ENCODE data around the gene RAB4A. TPM values are rescaled to one million over a fixed set of nuclear protein-coding genes. Genes with fewer than 3 reads are reported as not detected.
"Not testable (repeated sequence)": the region's sequence is repeated elsewhere in the genome, so short reads cannot be mapped to it uniquely, and the experiment has no call there.

The RAB4A gene
- polyA plus RNA-seq, 1 experiment: 24.8 TPM

DNA sequence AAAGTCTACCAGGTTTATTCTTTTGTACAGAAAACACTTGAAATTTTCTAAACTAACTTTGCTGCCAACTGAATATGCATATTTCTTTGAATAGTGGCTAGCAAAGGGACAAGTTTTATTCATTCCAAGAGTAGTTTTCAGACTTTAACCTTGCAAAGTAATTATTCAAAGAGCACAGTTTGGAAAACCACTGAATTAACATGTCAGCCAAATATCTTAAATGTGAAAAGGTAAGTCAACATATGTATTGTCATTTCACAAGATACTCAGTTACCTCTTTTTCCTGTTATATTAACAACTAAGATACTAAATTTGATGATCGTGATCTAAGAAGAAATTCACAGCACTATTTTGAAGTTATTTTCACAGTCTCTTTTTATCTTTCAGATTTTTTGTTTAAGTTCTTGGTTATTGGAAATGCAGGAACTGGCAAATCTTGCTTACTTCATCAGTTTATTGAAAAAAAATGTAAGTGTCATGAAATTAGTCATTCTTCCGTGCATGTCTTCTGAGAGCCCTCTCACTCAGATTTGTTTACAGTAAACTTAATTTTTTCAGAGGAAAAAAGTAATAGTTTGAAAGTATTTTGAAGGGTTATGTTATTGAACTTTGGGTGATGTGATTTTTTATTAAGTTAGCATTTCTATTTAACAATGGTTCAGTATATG lies 15.3 kb downstream of the RAB4A start:
- Histone ChIP-seq H3K27me3 (ENCODE audit: control insufficient read depth, insufficient read depth, low read length) (no peaks in the 10 kb centered on the region), H3K36me3 (ENCODE audit: control insufficient read depth, insufficient read depth, low read length) (no peaks in the 10 kb centered on the region), H3K4me3 (ENCODE audit: low read depth, low read length) (no peak overlapping the region)
- TF ChIP-seq CTCF (IDR thresholded peaks at IDR 0.05; ENCODE audit: insufficient read depth, low read depth, low read length): no peak
- ChIA-PET POLR2A (no interaction called here), CTCF (interaction anchor here (0.9 to 1.3 kb wide), 2 partner anchors 10 to 195 kb away, joined by 3 to 5 read pairs; no protein-coding TSS in a partner anchor)
- DNase-seq (ENCODE audit: low read depth): no peak

GRCh38 chr1:229287267-229287666 lies 16.4 kb downstream of the RAB4A start:
- H3K4me3 ChIP-seq (ENCODE audit: low read depth, low read length): no peak overlapping the region
- no peaks in the 10 kb centered on the region for H3K27me3 ChIP-seq (ENCODE audit: control insufficient read depth, insufficient read depth, low read length)
- CTCF ChIA-PET: no interaction called here
- DNase-seq (ENCODE audit: low read depth): no peak
- POLR2A ChIA-PET: no interaction called here
- no peaks in the 10 kb centered on the region for H3K36me3 ChIP-seq (ENCODE audit: control insufficient read depth, insufficient read depth, low read length)
- TF ChIP-seq CTCF (IDR thresholded peaks at IDR 0.05; ENCODE audit: insufficient read depth, low read depth, low read length): no peak

DNA sequence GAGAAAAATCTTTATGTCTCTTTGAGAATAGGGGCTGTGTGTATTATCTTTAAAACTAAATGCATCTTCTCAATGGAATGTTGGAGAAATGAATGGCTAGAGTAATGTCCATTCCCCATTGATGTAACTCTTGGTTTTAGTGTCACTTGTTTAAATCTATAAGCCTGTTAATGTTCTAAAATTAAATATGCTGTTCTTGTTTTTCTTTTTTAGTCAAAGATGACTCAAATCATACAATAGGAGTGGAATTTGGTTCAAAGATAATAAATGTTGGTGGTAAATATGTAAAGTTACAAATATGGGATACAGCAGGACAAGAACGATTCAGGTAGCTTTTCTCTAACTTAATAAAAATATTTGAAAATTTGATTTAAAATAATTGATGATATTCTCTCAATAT lies 17.6 kb downstream of the RAB4A start:
- H3K36me3 ChIP-seq (ENCODE audit: control insufficient read depth, insufficient read depth, low read length): no peaks in the 10 kb centered on the region
- ChIA-PET CTCF (interaction anchor here (0.7 kb wide), 1 partner anchor 179 kb away, joined by 3 read pairs; no protein-coding TSS in a partner anchor), POLR2A (no interaction called here)
- DNase-seq (ENCODE audit: low read depth): no peak
- H3K27me3 ChIP-seq (ENCODE audit: control insufficient read depth, insufficient read depth, low read length): no peaks in the 10 kb centered on the region
- no peak for TF ChIP-seq CTCF (IDR thresholded peaks at IDR 0.05; ENCODE audit: insufficient read depth, low read depth, low read length)
- H3K4me3 ChIP-seq (ENCODE audit: low read depth, low read length): no peak overlapping the region

DNA sequence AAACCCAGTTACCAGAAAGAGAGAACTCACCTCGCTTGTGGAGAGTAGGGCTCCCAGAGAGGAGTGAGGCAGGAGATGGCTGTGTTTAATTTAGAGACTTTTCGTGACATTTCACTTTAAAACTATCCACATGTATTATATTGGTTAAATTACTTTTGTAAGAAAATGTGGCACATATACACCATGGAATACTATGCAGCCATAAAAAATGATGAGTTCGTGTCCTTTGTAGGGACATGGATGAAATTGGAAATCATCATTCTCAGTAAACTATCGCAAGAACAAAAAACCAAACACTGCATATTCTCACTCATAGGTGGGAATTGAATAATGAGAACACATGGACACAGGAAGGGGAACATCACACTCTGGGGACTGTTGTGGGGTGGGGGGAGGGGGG lies 20.8 kb downstream of the RAB4A start:
- H3K4me3 ChIP-seq (ENCODE audit: low read depth, low read length); H3K27me3 ChIP-seq (ENCODE audit: control insufficient read depth, insufficient read depth, low read length); H3K36me3 ChIP-seq (ENCODE audit: control insufficient read depth, insufficient read depth, low read length); POLR2A ChIA-PET; DNase-seq (ENCODE audit: low read depth): not testable (repeated sequence)
- CTCF ChIA-PET: interaction anchor here (1.0 kb wide), 1 partner anchor 190 kb away, joined by 4 read pairs; no protein-coding TSS in a partner anchor

GRCh38 chr1:229293528-229294204 lies 22.8 kb downstream of the RAB4A start:
- ChIA-PET CTCF (no interaction called here), POLR2A (no interaction called here)
- no peak for TF ChIP-seq CTCF (IDR thresholded peaks at IDR 0.05; ENCODE audit: insufficient read depth, low read depth, low read length)
- no peak for DNase-seq (ENCODE audit: low read depth)
- Histone ChIP-seq H3K36me3 (ENCODE audit: control insufficient read depth, insufficient read depth, low read length) (no peaks in the 10 kb centered on the region), H3K4me3 (ENCODE audit: low read depth, low read length) (no peak overlapping the region), H3K27me3 (ENCODE audit: control insufficient read depth, insufficient read depth, low read length) (no peaks in the 10 kb centered on the region)
